PC-9 (cell line): ENCODE data around the gene SCAF8. TPM values are rescaled to one million over a fixed set of nuclear protein-coding genes. Genes with fewer than 3 reads are reported as not detected.

Experiments used
- BruUV-seq: library from RNA; stranded (reverse); fragments of 400-500 nt; replicated peaks from 2 replicates; lab custom pipeline; 2021; lab: Mats Ljungman, UMichigan
- CTCF ChIA-PET: fragments of 300-600 bp; sonication (Branson Sonifier 250); formaldehyde crosslinking; loops from one replicate; lab custom pipeline; 2022; ENCODE audit warnings: antibody characterized with exemption; lab: Charles Lee
- POLR2A ChIA-PET: fragments of 300-600 bp; sonication (Branson Sonifier 250); formaldehyde crosslinking; loops from one replicate; lab custom pipeline; 2022; ENCODE audit warnings: antibody characterized with exemption; ENCODE audit not compliant: unreplicated experiment; lab: Charles Lee
- DNase-seq, 2 experiments: peaks; one replicate each; pipeline versions ENCODE4 v3.0.0 to v3.0.0-alpha.2; 2015 to 2022; ENCODE audit warnings: mixed read lengths in 1 of 2
- H2AFZ ChIP-seq: fragments of 200-600 bp; sonication (generic); 2 replicates; pipeline ENCODE4 v1.8.1; 2017; ENCODE audit warnings: antibody characterized with exemption
- H3F3A ChIP-seq: fragments of 200-600 bp; sonication (generic); 2 replicates; pipeline ENCODE4 v1.8.1; 2017; ENCODE audit warnings: antibody characterized with exemption, mild to moderate bottlenecking, low read depth; ENCODE audit not compliant: insufficient read depth
- H3K27ac ChIP-seq: fragments of 200-600 bp; sonication (generic); 2 replicates; pipeline ENCODE4 v1.6.1; 2016; ENCODE audit warnings: mixed run types
- H3K27me3 ChIP-seq: fragments of 200-600 bp; sonication (generic); 2 replicates; pipeline ENCODE4 v1.6.1; 2016; ENCODE audit warnings: low read depth, mixed run types; ENCODE audit not compliant: insufficient read depth
- H3K36me3 ChIP-seq: fragments of 200-600 bp; sonication (generic); 2 replicates; pipeline ENCODE4 v1.6.1; 2016; ENCODE audit warnings: low read depth, mixed run types
- H3K4me1 ChIP-seq: fragments of 200-600 bp; sonication (generic); replicated peaks from 2 replicates; pipeline ENCODE4 v1.6.1; 2016; ENCODE audit warnings: mixed run types; ENCODE audit not compliant: insufficient read depth
- H3K4me2 ChIP-seq: fragments of 200-600 bp; sonication (generic); 2 replicates; pipeline ENCODE4 v1.6.1; 2017; ENCODE audit warnings: mixed run types
- H3K4me3 ChIP-seq: fragments of 200-600 bp; sonication (generic); 2 replicates; pipeline ENCODE4 v1.6.1; 2016; ENCODE audit warnings: mixed run types
- H3K79me2 ChIP-seq: fragments of 200-600 bp; sonication (generic); 2 replicates; pipeline ENCODE4 v1.6.1; 2017; ENCODE audit warnings: low read depth, mixed run types
- H3K9me2 ChIP-seq: fragments of 200-600 bp; sonication (generic); 2 replicates; pipeline ENCODE4 v1.8.1; 2017; ENCODE audit warnings: mild to moderate bottlenecking; ENCODE audit not compliant: insufficient read depth
- H3K9me3 ChIP-seq: fragments of 200-600 bp; sonication (generic); 2 replicates; pipeline ENCODE4 v1.8.1; 2016; ENCODE audit warnings: low read depth; ENCODE audit not compliant: insufficient read depth
- H4K20me1 ChIP-seq: fragments of 200-600 bp; sonication (generic); 2 replicates; pipeline ENCODE4 v1.8.1; 2017; ENCODE audit not compliant: insufficient read depth
- CTCF ChIP-seq: fragments of 200-600 bp; sonication (generic); conservative IDR thresholded peaks from 2 replicates; pipeline ENCODE4 v1.6.1; 2017; ENCODE audit warnings: mixed run types, antibody characterized with exemption, mild to moderate bottlenecking, moderate library complexity
- EZH2 ChIP-seq: fragments of 200-600 bp; sonication (generic); IDR thresholded peaks from 2 replicates; pipeline ENCODE4 v1.8.0; 2017; ENCODE audit warnings: antibody characterized with exemption, low read depth
- intact Hi-C: fragments of 100-400 bp; cut with micrococcal nuclease; formaldehyde crosslinking; loops from one replicate; pipeline ENCODE4 v1.10.0; 2022; ENCODE audit not compliant: unreplicated experiment
- total RNA-seq: library from RNA; stranded (reverse); gene quantifications from 2 replicates; pipeline ENCODE4 v1.2.3, GENCODE V29; 2021

The SCAF8 gene
- total RNA-seq, 1 experiment from 2014 or later: 22.7 TPM

- CTCF ChIA-PET: no interaction called here
- Histone ChIP-seq H3K9me2 (no peaks in the 10 kb centered on the region), H3F3A (peaks cover 9% of the 10 kb centered on the region; the same call in 1 of the 2 replicates), H3K27ac (no peak overlapping the region), H3K4me3 (no peak overlapping the region), H3K9me3 (no peaks in the 10 kb centered on the region), H3K27me3 (no peaks in the 10 kb centered on the region), H3K79me2 (no peaks in the 10 kb centered on the region; the same call in 1 of the 2 replicates), H3K36me3 (peaks cover 27% of the 10 kb centered on the region), H4K20me1 (no peaks in the 10 kb centered on the region; the same call in 1 of the 2 replicates), H3K4me1 (no peaks in the 10 kb centered on the region), H3K4me2 (no peak overlapping the region), H2AFZ (no peak overlapping the region)
- BruUV-seq: no TSS peak
- TF ChIP-seq EZH2 (no peak), CTCF (no peak)
- POLR2A ChIA-PET: no interaction called here
- no peak for DNase-seq
- intact Hi-C loops: no loop called here
Measured at GRCh38 chr6:154821638-154822037, 88.4 kb downstream of the SCAF8 start.

- ChIA-PET POLR2A (no interaction called here), CTCF (no interaction called here)
- H2AFZ ChIP-seq: no peak overlapping the region
- intact Hi-C loops: no loop called here
- no peaks in the 10 kb centered on the region for H3K27me3 ChIP-seq
- no peak overlapping the region for H3K4me2 ChIP-seq
- no peaks in the 10 kb centered on the region; the same call in 1 of the 2 replicates for H3K79me2 ChIP-seq
- H3K4me1 ChIP-seq: no peaks in the 10 kb centered on the region
- no peak overlapping the region for H3K4me3 ChIP-seq
- no peak overlapping the region for H3K27ac ChIP-seq
- no peak for TF ChIP-seq EZH2
- no peak for TF ChIP-seq CTCF
- H4K20me1 ChIP-seq: no peaks in the 10 kb centered on the region; the same call in 1 of the 2 replicates
- BruUV-seq: no TSS peak
- peaks cover 29% of the 10 kb centered on the region for H3K36me3 ChIP-seq
- H3F3A ChIP-seq: peaks cover 9% of the 10 kb centered on the region; the same call in 1 of the 2 replicates
- H3K9me2 ChIP-seq: no peaks in the 10 kb centered on the region
- DNase-seq: no peak
- no peaks in the 10 kb centered on the region for H3K9me3 ChIP-seq
Measured at GRCh38 chr6:154822947-154823558, 89.8 kb downstream of the SCAF8 start.

- H3K27me3 ChIP-seq: no peaks in the 10 kb centered on the region
- H3K4me2 ChIP-seq: no peak overlapping the region
- POLR2A ChIA-PET: no interaction called here
- no TSS peak for BruUV-seq
- H4K20me1 ChIP-seq: no peaks in the 10 kb centered on the region; the same call in 1 of the 2 replicates
- CTCF ChIA-PET: no interaction called here
- H3K27ac ChIP-seq: no peak overlapping the region
- H3K9me3 ChIP-seq: no peaks in the 10 kb centered on the region
- H3K4me1 ChIP-seq: no peaks in the 10 kb centered on the region
- no peak overlapping the region for H2AFZ ChIP-seq
- intact Hi-C loops: no loop called here
- H3K79me2 ChIP-seq: no peaks in the 10 kb centered on the region; the same call in 1 of the 2 replicates
- TF ChIP-seq EZH2 (no peak), CTCF (no peak)
- peaks cover 24% of the 10 kb centered on the region for H3K36me3 ChIP-seq
- H3F3A ChIP-seq: peaks cover 7% of the 10 kb centered on the region; the same call in 1 of the 2 replicates
- DNase-seq: no peak
- no peak overlapping the region for H3K4me3 ChIP-seq
- no peaks in the 10 kb centered on the region for H3K9me2 ChIP-seq
Measured at GRCh38 chr6:154824076-154824475, 90.9 kb downstream of the SCAF8 start.
